GM18907 (cell line): Measurements from ENCODE around the gene WDR88.
A peak's percentile ranks its signal among the peaks of the same experiment; 100 is the strongest.
"Not testable (repeated sequence)": the region's sequence is repeated elsewhere in the genome, so short reads cannot be mapped to it uniquely, and the experiment has no call there.

Source experiments
- ATAC-seq: cut with Tn5 transposase; IDR thresholded peaks from one replicate; pipeline ENCODE4 v1.9.1; 2021; ENCODE audit warnings: mild to moderate bottlenecking, moderate library complexity; ENCODE audit not compliant: unreplicated experiment

WDR88 gene

GRCh38 chr19:33168528-33168927 is 36.6 kb downstream of the WDR88 start:
- ATAC-seq: no peak

GRCh38 chr19:33171222-33171795 is 39.4 kb downstream of the WDR88 start:
- ATAC-seq: no peak

GRCh38 chr19:33171916-33172359 is 40.0 kb downstream of the WDR88 start:
- no peak for ATAC-seq

GRCh38 chr19:33174186-33174585 is 42.3 kb downstream of the WDR88 start:
- no peak for ATAC-seq

- ATAC-seq: no peak
Measured at GRCh38 chr19:33175156-33175782, 43.4 kb downstream of the WDR88 start.

- peak; percentile 13 for ATAC-seq
Measured at GRCh38 chr19:33175886-33176669, 44.2 kb downstream of the WDR88 start.

GRCh38 chr19:33176670-33177416 is 44.9 kb downstream of the WDR88 start:
- ATAC-seq: peak; percentile 86

GRCh38 chr19:33177417-33177979 is 45.6 kb downstream of the WDR88 start:
- peak; percentile 27 for ATAC-seq

- no peak for ATAC-seq
Measured at GRCh38 chr19:33186431-33187182, 54.7 kb downstream of the WDR88 start.

GRCh38 chr19:33187183-33187540 is 55.2 kb downstream of the WDR88 start:
- ATAC-seq: no peak

GRCh38 chr19:33189453-33189852 is 57.5 kb downstream of the WDR88 start:
- no peak for ATAC-seq

GRCh38 chr19:33191092-33191491 is 59.2 kb downstream of the WDR88 start:
- ATAC-seq: not testable (repeated sequence)

- no peak for ATAC-seq
Measured at GRCh38 chr19:33191501-33191900, 59.6 kb downstream of the WDR88 start.

- no peak for ATAC-seq
Measured at GRCh38 chr19:33192010-33192409, 60.1 kb downstream of the WDR88 start.

- no peak for ATAC-seq
Measured at GRCh38 chr19:33193269-33193864, 61.5 kb downstream of the WDR88 start.

GRCh38 chr19:33193865-33194362 is 62.0 kb downstream of the WDR88 start, which contains the start of gene LRP3:
Gene LRP3 (plus strand): TSS chr19:33194330. CDS start chr19:33194786, 456 bp downstream.
- no peak for ATAC-seq

- ATAC-seq: no peak
Measured at GRCh38 chr19:33194532-33194885, 62.6 kb downstream of the WDR88 start.

- no peak for ATAC-seq
Measured at GRCh38 chr19:33194886-33195644, 63.2 kb downstream of the WDR88 start.
